HuH-7.5 (cell line): Measurements from ENCODE around the gene LRRTM4.
"Not testable (repeated sequence)": the region's sequence is repeated elsewhere in the genome, so short reads cannot be mapped to it uniquely, and the experiment has no call there.

Source experiments
- DNase-seq: peaks from one replicate; pipeline ENCODE4 v3.0.0; 2011; ENCODE audit warnings: low spot score

Gene LRRTM4

DNA sequence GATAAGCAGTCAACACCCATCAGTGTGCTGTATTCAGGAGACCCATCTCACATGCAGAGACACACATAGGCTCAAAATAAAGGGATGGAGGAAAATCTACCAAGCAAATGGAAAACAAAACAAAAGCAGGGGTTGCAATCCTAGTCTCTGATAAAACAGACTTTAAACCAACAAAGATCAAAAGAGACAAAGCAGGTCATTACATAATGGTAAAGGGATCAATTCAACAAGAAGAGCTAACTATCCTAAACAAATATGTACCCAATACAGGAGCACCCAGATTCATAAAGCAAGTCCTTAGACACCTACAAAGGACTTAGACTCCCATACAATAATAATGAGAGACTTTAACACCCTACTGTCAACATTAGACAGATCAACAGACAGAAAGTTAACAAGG is 358.2 kb downstream of the LRRTM4 start:
- not testable (repeated sequence) for DNase-seq

DNA sequence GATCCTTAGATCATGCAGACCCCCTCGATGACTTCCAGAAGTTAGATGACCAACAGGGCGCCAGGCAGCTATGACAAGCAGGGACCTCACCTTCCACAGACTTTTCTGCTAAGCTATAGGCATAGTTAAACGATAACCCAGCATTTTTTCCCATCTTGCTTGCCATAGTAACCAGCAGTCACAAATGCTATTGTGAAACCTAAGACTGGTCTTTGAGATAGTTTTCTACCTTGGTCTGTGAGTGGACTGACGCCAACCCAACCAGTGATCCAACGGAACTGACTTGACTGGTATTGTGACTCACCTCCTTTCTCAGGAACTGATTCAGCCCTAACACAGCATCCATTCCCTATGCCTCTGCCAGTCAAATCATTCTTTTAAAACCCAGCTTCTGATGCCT is 361.2 kb downstream of the LRRTM4 start:
- no peak for DNase-seq

DNA sequence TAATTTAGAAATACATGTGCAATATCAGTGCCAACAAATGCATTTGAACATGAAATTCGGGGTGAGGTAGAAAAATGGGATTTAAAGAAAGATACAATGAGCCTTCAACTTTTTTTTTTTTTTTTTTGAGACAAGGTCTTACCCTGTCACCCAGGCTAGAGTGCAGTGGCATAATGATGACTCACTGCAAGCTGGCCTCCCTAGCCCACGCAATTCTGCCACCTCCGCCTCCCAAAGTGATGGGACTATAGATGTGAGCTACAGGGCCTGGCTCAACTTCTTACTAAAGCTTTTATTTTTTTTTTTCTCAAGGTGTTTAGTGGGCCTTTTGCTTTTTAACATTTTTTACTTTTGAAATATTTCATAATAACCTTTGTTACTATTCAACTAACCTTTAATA is 365.6 kb downstream of the LRRTM4 start:
- no peak for DNase-seq

DNA sequence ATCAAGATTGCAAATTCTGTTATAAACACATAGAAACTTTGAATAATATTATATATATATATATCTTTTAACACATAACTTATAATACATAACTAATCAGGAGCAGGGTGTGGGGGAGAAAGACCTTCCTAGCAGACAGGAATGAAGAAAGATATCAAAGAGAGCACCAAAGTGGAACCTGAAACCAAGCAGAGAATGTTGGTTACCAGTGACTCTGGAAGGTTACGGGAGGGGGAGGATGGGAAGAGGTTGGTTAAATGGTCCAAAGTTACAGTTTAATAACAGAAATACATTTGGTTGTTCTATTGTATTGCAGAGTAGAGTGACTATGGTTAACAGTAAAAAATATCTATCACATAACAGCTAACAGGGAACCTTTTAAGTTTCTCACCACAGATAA is 366.7 kb downstream of the LRRTM4 start:
- no peak for DNase-seq

DNA sequence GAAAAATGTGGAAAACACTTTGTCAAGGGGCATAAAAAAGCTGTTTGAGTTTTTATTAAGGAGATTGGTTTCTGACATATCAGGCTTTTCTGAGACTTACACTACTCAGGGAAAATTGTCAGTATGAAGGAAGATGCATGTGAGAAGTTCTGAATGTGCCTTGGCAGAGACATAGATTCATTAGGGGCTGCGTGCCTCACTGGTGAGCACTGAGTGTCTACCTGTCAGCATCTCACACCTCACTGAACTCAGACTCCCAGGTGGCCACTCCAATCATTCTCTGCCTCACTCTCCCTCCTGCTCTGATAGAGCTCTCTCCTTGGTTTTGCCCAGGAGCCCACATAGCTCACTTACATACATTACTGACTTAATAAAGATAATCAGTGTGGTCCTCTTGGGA is 372.6 kb downstream of the LRRTM4 start:
- no peak for DNase-seq

DNA sequence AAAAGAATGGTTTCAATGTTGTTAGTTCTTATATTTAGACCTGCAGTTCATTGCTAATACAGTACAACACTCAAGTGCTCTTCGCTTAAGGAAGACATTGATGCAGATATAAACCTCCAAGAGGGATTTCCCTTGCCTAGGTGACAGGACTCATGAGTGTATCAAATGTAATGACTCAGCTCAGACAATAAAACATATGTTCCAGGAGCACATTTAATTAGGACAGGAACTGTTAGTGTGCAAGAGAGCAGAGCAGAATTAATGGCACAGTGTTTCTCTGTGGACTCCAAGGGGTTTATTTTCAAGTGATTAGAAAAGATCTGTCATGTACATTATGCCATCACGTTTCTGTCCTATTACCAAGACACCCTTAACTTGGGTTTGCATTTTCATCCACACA is 375.0 kb downstream of the LRRTM4 start:
- no peak for DNase-seq

DNA sequence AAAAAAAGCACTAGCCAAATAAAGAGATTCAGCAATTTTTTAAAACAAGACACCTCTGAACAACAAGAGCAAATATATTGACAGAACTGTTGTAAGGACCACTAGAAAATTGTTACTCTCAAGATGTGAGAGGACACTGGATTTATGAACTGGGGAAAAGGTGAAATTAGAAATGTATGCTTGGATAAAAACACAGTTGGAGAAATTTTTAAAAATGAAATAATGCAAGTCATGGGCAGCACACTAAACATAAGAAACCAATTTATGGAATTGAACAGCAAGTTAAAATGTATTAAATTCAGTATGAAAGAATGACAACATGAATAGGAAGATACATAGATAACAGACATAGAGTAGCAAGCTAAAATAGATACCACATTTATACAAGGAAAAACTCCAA is 377.4 kb downstream of the LRRTM4 start:
- DNase-seq, result no peak

DNA sequence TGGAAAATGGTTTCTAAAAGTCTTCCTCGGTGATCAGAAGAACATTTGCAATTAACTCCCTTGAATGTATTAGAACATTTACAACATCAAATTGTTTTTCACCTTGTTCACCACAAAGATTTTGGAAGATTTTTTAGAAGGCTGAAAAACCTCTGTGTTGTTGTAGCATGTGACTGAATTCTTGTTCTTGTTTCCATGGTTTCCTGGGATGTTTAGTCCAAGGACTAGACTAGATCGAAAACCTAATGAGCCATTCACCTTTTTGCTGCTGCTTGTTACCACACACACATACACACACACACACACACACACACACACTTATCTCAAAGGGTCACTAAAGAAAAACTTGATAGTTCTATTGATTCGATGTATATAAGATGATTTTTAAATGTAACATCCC is 380.0 kb downstream of the LRRTM4 start:
- no peak for DNase-seq

DNA sequence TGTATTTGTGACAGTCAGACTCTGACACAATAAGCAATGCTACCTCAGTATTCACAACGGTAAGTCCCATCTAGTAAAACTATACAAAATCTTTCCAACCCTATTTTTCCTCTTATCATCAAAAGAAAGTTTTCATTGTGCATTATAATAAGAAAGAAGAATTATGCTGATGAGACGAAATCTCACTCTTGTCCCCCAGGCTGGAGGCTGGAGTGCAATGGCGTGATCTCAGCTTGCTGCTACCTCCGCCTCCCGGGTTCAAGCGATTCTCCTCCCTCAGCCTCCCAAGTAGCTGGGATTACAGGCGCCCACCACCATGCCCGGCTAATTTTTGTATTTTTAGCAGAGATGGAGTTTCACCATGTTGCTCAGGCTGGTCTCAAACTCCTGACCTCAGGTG is 393.7 kb downstream of the LRRTM4 start:
- DNase-seq, result not testable (repeated sequence)

DNA sequence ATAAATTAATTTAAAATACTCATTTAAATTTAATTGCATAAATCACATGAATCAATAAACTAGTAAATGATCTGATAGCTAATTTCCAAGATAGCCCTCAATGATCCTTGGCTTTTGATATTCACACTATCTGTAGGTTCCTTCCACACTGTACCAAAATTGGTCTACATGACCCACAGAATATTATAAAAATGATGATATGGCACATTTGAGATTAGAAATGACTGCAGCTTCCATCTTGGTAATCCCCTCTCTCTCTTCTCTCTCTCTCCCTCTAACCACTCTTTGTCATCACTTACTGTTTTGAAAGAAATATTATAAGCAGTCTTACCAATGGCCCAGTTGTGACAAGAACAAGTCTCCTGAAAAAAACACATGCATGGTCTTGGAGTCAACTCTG is 394.8 kb downstream of the LRRTM4 start:
- DNase-seq, result no peak

DNA sequence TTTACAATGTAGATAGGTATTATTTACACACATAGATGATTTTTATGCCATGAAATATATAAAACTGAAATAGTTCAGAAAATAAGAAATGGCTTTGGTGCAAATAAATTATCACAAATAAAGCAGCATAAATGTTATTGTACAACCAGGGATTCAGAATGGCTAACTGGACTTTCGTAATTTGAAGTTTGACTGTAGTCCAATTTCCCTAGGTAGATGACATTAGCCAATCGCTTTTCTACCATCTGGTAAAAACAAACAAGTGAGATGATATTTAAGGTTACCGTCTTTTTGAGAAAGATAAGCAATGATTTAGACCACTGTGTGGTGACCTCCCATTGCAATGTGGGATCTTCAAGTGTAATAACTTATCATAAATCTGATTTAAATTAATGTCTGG is 400.7 kb downstream of the LRRTM4 start:
- DNase-seq, result no peak

DNA sequence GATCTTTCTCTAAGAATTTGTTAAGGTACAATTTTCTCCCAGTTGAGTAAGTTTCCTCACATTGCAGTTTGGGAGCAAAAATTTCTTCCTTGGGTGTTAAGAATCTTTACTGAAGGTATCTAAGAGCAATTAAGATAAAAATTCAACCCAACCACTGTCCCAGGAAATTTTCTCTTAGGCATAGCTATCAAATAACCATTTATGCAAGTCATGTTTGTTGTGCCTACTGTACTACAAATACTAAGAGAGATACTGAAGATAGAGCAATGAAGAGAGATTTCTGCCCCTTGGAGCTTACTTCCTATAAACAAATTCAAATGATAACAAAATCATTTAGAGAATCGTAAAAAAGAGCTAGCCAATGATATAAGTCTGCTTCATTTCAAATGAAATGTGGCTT is 402.8 kb downstream of the LRRTM4 start:
- no peak for DNase-seq

DNA sequence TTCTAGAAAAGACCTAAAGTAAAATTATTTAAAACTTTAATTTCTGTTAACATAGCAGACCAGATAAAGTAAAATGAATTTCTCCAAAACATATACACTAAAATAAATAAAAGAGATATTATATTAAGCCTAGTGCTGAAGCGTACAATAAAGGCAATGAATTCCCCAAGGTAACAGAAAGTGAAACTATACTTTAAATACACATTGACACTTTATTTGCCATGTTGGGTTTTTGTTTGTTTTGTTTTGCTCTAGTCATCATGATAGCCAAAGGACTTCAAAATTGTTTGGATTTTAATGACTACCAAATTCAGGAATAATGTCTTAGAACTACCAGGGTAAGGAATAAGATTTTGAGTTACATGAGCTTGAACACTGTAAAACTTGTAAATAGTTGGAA is 413.3 kb downstream of the LRRTM4 start:
- DNase-seq, result no peak

DNA sequence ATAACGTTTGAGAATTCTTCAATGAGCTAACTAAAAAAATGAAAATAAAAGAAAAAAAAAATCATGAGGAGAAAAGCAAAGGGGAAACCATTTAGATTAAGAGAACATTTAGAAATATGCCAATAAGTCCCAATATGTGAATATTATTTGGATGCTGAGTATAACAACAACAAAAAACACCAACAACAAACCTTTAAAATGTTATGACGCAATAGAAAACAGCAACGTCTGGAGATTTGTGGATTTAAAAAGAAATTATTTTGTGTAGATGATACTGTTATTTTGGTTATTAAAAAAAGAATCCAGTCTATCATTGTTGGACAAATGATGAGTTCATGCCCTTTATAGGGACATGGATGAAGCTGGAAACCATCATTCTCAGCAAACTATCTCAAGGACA is 417.2 kb downstream of the LRRTM4 start:
- no peak for DNase-seq

DNA sequence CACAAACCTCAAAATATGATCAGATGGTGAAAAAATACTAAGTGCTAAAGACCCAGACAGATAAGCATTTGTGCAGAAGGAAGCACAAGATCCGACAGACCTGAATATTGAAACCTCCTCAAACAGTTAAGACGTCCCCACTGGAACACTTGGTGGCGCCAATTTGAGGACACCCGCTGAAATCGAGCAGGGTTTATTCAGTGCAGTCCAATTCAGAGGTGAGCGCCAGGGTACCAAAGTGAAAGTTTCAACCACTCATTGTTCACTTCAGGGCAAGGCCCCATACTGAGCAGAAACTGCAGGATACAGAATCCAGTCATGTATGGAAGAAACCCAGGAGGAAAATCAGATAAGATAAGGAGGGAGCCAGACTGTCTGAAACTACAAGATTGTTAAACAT is 417.6 kb downstream of the LRRTM4 start:
- DNase-seq, result no peak

DNA sequence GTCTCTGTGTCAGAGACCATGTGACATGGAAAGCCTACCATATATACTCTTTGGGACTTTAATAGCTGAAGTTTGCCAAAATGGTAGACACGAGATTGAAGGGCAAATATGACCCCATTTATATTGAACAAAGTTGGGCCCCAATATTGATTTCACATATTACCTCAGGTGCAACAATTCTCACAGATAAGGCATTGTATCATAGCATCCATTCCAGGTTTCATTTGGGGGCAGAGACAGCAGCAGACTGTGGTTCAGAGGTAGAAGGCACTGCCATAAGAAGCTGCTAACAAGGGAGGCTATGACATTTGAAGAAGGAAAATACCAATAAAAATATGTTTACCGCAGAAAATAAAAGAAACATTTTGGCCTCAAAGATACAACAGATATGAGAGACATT is 419.2 kb downstream of the LRRTM4 start:
- no peak for DNase-seq

DNA sequence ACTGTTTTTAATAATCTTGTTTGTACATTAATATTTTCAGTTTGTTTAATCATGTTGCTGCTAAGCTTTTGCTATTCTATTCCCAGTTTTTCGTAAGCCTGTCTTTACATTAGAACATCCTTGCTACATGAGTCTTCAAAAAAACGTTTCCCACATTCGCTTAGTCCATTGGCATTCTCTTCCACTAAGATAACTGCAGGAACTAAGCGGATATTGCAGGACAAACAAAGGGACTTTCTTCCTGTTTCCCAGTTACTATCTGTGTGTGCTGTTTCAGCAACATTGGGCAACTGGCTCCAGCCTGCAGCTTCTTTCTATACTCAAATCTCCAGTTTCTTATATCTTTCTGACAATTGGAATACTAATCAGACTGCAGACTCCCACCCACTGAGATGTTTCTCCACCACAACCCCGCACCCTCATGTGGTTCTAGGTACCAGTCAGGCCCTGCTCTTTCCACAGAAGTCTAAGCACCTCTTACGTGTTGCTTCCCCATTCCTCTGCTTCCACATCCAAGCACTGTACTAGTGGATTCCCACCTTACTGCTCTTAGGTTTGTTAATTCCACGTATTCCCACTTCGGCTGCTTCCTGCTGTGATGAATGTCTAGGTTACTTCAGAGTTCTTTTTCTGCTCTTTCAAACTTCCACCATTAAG is 420.3 kb downstream of the LRRTM4 start:
- no peak for DNase-seq

DNA sequence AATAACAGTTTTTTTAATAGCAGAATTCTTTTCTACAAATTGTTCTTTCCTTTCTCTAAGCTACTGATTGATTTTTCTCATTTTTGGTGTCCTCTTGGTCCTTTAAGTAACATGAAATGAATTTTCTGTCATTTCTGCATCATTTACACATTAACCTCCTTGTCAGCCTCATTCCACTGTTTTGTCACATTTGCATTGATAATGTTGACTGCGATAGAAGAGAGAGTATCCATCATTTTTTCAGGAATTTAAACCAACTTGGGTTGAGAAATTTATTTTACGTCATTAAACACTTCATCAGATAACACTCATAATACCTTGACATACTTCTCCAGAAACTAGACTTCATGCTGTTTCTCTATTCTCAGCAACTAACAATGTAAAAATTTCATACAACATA is 422.2 kb downstream of the LRRTM4 start:
- no peak for DNase-seq

DNA sequence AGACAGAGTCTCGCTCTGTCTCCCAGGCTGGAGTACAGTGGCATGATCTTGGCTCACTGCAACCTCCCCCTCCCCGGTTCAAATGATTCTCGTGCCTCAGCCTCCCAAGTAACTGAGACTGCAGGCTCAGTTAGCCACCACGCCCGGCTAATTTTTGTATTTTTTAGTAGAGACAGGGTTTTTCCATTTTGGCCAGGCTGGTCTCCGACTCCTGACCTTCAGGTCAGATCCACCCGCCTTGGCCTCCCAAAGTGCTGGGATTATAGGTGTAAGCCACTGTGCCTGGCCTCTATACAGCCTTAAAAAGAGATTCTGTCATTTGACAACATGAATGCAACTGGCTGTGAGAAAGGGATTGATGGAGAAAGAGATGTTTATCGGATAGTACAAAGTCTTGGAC is 426.7 kb downstream of the LRRTM4 start:
- DNase-seq, result not testable (repeated sequence)

DNA sequence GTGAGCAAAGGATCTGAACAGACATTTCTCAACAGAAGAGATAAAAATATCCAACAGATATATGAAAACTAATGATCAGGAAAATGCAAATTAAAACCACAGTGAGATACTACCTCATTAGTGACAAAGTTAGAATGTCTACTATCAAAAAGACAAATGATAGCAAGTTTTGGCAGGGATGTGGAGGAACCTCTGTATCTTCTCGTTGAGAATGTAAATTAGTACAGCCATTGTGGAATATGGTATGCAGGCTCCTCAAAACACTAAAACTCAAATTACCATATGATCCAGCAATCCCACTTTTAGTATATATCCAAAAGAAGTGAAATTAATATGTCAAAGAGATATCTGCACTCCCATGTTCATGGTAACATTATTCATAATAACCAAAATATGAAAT is 427.1 kb downstream of the LRRTM4 start:
- no peak for DNase-seq

DNA sequence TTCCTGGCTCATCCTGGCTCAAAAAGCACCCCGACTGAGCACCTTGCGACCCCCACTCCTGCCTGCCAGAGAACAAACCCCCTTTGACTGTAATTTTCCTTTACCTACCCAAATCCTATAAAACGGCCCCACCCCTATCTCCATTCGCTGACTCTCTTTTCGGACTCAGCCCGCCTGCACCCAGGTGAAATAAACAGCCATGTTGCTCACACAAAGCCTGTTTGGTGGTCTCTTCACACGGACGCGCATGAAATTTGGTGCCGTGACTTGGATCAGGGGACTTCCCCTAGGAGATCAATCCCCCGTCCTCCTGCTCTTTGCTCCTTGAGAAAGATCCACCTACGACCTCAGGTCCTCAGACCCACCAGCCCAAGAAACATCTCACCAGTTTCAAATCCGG is 433.8 kb downstream of the LRRTM4 start:
- not testable (repeated sequence) for DNase-seq

DNA sequence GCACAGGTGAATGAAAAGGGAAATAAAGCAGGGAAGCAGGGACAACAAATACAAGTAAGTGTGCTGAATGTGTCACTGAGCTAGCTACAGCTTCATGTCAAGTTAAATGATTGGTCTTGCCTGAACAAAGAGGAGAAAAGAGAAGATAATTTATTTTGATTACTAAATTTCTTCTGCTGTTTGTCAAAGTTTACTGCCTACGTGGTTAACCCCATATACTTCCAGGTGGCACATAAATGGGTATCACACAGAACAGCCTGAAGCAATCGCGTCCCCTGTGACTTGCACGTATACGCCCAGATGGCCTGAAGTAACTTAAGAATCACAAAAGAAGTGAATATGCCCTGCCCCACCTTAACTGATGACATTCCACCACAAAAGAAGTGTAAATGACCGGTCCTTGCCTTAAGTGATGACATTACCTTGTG is 434.2 kb downstream of the LRRTM4 start:
- DNase-seq, result no peak

DNA sequence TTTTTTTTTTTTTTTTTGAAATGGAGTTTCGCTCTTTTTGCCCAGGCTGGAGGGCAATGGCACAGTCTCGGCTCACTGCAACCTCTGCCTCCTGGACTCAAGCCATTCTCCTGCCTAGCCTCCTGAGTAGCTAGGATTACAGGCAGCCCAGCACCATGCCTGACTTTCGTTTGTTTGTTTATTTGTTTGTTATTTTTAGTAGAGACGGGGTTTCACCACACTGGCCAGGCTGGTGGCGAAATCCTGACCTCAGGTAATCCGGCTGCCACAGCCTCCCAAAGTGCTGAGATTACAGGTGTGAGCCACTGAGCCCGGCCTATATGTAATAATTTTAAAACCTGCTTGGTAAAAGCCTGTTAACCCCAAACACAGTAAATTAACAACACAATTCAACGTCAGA is 435.7 kb downstream of the LRRTM4 start:
- DNase-seq, result no peak

DNA sequence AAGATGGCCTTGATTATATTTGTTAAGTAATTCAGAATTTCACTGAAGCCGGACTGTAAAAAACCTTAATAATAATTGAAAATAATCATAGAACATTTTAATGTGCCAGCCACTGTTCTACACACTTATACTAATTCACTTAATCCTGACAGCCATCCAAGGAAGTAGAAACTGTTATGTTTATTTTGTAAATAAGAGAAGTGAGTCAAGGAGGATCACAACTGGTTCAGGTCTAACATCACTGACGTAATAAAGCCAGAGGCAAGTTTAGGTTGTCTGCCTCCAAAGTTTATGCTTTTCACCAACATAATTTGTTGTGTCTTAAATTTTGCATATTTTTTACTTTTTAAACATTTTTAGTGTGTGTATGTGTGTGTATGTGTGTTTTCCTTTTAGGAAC is 436.1 kb downstream of the LRRTM4 start:
- DNase-seq, result no peak

DNA sequence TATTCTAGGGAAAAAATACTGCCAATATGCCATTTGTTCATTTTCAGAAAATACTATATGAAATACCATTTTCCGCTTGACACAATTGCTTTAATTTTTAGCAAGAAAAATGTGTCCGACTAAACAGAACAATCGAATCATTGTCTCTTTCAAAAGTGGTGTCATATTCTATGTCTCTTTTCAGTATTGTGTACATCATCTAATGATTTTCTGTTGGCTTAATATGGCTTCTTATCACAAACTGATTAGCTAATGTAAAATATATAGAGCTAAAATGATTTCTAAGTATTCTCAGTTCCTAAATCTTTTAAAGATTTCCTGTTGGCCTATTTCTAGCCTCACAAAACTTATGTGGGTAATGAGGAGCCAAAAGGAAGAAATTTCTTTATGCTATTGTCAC is 436.6 kb downstream of the LRRTM4 start:
- DNase-seq, result no peak
